Heart left ventricle (tissue), 13 donors: Measurements from ENCODE around the gene HMX1.

ENCODE experiments used
- CTCF ChIP-seq, 12 donors: fragments of 200-600 bp; sonication (generic) in 4 of 12; IDR thresholded peaks; one replicate each; pipeline versions ENCODE4 v1.5.0 to v1.8.0; 2018 to 2022; ENCODE audit warnings: antibody characterized with exemption in 12 of 12, mild to moderate bottlenecking in 5 of 12
- POLR2A ChIP-seq, 2 donors: fragments of 450-650 bp; IDR thresholded peaks; one replicate each; pipeline ENCODE4 v1.6.1; 2017; ENCODE audit warnings: antibody characterized with exemption in 2 of 2, mild to moderate bottlenecking in 2 of 2, moderate library complexity in 2 of 2
- donor health status: ischemic (EF 13 %, LVEDD 7.1; RV severe dilation, severe dysfunction).
- donor health status: DM: no; HTN: yes; CAD: no.
- donor health status: DM: no; HTN: no; CAD: no.
- donor health status: ischemic (EF 25% LVEDD 6.9; RV normal size, moderate dysfunction).
- donor health status: ischemic (EF 25% LVEDD 5.7; RV mildly dilated, moderate dysfunction).
- donor health status: ischemic (EF 35%, LVEDD 5.7; RV mildly dilated, moderate dysfunction).
- donor health status: nonischemic (EF 11% LVEDD 7.7; RV severe dilation, severe dysfunction).
- donor health status: DM: yes; HTN: yes; CAD: no.
- donor health status: PGD.
- donor health status: ischemic (EF 29% LVEDD 5.4; RV normal size, mild dysfunction).
- donor health status: nonischemic (EF 23%, LVEDD 6.1; RV moderate dilation, normal function).

- TF ChIP-seq CTCF (IDR thresholded peaks at IDR 0.05) (no peak), POLR2A (IDR thresholded peaks at IDR 0.05) (no peak)
Measured at GRCh38 chr4:8838296-8838960, 33.2 kb downstream of the HMX1 start.
